H1 (cell line): ENCODE measurements around the gene NRAS. TPM values are rescaled to one million over a fixed set of nuclear protein-coding genes. Genes with fewer than 3 reads are reported as not detected.

ENCODE experiments used
- E2F6 ChIP-seq: IDR thresholded peaks from 2 replicates; pipeline ENCODE4 v1.6.1; 2012; ENCODE audit warnings: inconsistent platforms
- RXRA ChIP-seq: IDR thresholded peaks from 2 replicates; pipeline ENCODE4 v1.6.1; 2011; ENCODE audit warnings: low read depth, mild to moderate bottlenecking, low read length, moderate library complexity; ENCODE audit not compliant: insufficient read depth
- TEAD4 ChIP-seq: IDR thresholded peaks from 2 replicates; pipeline ENCODE4 v1.6.1; 2012; ENCODE audit warnings: low read depth, low read length, inconsistent platforms, mixed read lengths
- polyA plus RNA-seq, 7 experiments: library from polyadenylated mRNA; depleted of rRNA in 3 of 7; stranded (reverse) in 5 of 7; unstranded in 2 of 7; fragments of >200 nt in 5 of 7; fragments of 200-250 nt in 2 of 7; gene quantifications; 1 replicate in 5 of 7; 2 replicates in 1 of 7; 4 replicates in 1 of 7; pipeline versions ENCODE4 v1.2.1 to v1.2.3, GENCODE V29; 2011 to 2013; ENCODE audit warnings: missing spikeins in 2 of 7, mixed read lengths in 2 of 7
- total RNA-seq: library from RNA; stranded (reverse); fragmentation: NEBNext Ultra II Directional; extraction: Animal tissue kit (Norgen Biotek cat#: 25700); gene quantifications from 2 replicates; pipeline ENCODE4 v1.2.1, GENCODE V29; 2021

The NRAS gene
- total and polyA plus RNA-seq, 2 of the 8 experiments (the other 6 are each of a cell fraction or from before 2014, with no cell fraction given) = 24.5 to 65.1 TPM

DNA sequence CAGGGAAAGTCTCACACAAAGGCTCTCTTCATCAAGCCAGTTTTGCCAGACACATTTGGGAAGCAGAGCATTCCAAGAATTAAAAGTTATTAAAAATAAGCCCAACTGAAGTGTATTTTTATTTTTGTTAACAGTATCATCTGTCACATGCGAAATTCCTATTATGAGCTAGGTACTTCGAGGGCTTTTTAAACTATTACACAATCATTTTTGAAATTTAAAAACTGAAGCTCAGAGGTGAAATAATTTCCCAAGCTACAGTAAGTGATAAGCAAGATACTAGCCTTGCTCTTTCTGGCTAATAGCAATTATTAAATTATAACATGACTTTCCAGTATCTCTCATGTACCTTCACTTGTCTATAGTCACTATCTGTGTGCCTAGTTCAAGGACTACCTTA, 12.0 kb upstream of the NRAS start (continued):
- TF ChIP-seq RXRA = no peak
- TF ChIP-seq TEAD4 = no peak
- no peak for TF ChIP-seq E2F6
- TF ChIP-seq, all 59 proteins: peak for 0
